GM12892 (cell line): Measurements from ENCODE around the gene ABCB11.

ENCODE experiments used
- POLR2A ChIP-seq: IDR thresholded peaks from 2 replicates; pipeline ENCODE4 v1.6.1; 2011; ENCODE audit warnings: low read depth, low read length, control low read depth
- POLR2AphosphoS5 ChIP-seq: IDR thresholded peaks from 2 replicates; pipeline ENCODE4 v1.6.1; 2011; ENCODE audit warnings: low read depth, low read length, control low read depth
- TAF1 ChIP-seq: IDR thresholded peaks from 2 replicates; pipeline ENCODE4 v1.6.1; 2011; ENCODE audit warnings: low read depth, mild to moderate bottlenecking, control low read depth, low read length, borderline replicate concordance

DNA sequence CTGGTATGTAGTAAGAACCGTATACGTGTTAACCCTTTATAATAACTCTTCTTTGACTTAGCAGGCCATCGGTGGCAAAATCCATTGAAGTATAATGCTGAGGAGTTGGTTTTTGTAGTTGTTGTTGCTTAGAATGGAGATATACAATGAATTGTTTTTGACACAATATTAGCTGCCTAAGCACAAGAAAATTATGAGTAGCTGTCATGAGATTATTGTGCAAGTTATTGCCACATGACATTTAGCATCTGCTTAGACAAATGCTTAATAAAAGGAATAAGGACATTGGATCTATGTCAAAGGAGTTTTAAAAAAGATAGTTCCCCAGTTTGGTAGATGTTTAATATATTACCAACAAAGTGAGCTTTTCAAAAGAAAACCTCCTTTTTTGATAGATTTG lies 59.9 kb downstream of the ABCB11 start:
- TF ChIP-seq POLR2AphosphoS5 (no peak), POLR2A (no peak), TAF1 (no peak)
